HG03469 (cell line): ENCODE data around the gene R3HDM1.

Experiments
- ATAC-seq: cut with Tn5 transposase; IDR thresholded peaks from one replicate; pipeline ENCODE4 v1.9.1; 2021; ENCODE audit warnings: mild to moderate bottlenecking, moderate library complexity, moderate number of reproducible peaks; ENCODE audit not compliant: unreplicated experiment

Gene R3HDM1

DNA sequence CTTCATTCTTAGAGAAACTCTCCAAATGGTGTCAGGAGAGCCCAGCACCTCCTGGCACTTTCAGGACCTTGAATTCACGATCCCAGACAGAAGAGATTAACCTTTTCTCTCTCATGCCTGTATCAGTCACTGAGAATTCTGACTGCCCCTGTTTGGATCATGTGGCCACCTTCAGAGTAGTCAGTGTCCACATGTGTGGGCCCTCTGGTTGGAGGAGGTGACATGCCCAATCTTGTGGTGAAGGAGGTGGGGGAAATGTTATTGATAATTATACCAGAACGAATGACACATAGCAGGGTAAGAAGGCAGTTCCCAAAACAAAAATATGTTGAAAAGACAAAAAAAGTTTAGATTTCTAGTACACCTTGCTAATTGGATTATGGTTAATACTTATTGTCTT is 242.0 kb downstream of the R3HDM1 start:
- ATAC-seq: no peak

DNA sequence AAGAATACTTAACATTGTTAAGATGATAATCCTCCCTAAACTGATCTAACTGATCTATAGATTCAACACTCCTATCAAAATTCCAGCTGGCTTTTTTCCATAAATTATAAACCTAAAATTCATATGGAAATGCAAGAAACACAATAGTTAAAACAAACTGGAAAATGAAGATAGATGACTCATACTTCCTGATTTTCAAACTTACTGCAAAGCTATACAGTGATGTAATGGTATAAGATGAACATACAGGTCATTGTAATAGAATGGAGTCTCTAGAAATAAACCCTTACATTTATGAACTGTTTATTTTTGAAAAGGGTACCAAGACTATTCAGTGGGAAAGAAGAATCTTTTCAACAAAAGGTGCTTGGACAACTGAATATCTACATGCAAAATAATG is 242.6 kb downstream of the R3HDM1 start:
- ATAC-seq: no peak
